ENCODE results near the gene ATP6V0A4. TPM values are rescaled to one million over a fixed set of nuclear protein-coding genes. Genes with fewer than 3 reads are reported as not detected.

ATP6V0A4 gene
- total RNA-seq, 1 donor from 2014 or later: 1.2 TPM

GRCh38 chr7:138748666-138749065 lies 49.3 kb downstream of the ATP6V0A4 start:
- intact Hi-C loops (cut with DNase I): no loop called here
- H3K36me3 ChIP-seq: no peaks in the 10 kb centered on the region
- no peaks in the 10 kb centered on the region for H3K27me3 ChIP-seq
- H3K9me3 ChIP-seq: no peaks in the 10 kb centered on the region
- no peak overlapping the region for H3K4me3 ChIP-seq
- no peaks in the 10 kb centered on the region for H3K4me1 ChIP-seq
- TF ChIP-seq, protein P1, sequence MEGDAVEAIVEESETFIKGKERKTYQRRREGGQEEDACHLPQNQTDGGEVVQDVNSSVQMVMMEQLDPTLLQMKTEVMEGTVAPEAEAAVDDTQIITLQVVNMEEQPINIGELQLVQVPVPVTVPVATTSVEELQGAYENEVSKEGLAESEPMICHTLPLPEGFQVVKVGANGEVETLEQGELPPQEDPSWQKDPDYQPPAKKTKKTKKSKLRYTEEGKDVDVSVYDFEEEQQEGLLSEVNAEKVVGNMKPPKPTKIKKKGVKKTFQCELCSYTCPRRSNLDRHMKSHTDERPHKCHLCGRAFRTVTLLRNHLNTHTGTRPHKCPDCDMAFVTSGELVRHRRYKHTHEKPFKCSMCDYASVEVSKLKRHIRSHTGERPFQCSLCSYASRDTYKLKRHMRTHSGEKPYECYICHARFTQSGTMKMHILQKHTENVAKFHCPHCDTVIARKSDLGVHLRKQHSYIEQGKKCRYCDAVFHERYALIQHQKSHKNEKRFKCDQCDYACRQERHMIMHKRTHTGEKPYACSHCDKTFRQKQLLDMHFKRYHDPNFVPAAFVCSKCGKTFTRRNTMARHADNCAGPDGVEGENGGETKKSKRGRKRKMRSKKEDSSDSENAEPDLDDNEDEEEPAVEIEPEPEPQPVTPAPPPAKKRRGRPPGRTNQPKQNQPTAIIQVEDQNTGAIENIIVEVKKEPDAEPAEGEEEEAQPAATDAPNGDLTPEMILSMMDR (IDR thresholded peaks at IDR 0.05): no peak
- TF ChIP-seq POLR2A (IDR thresholded peaks at IDR 0.05): no peak
- TF ChIP-seq POLR2AphosphoS5 (IDR thresholded peaks at IDR 0.05; ENCODE audit: insufficient read depth in 1 of 2, low read depth in 1 of 2): no peak
- no peak overlapping the region for H3K27ac ChIP-seq
- no peak for DNase-seq (ENCODE audit: extremely low spot score in 2 of 2)

DNA sequence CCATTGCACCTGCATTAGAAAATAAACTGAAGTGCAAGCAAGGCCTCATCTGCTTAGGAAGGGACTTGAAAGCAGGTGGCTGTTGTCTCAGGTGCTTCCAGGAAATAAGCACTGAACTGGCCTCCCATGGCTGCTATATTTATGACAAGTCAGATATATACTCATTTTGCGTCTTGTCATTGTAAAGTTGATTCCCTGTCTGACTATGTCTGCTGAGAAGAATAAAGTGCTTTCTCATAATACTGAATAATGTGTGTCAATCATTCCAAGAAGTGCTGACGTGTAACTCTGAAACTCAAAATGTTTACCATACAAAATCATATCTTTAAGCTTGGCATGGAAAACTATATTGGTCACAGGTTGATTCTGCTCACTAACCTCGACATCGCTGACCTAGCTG lies 51.9 kb downstream of the ATP6V0A4 start:
- DNase-seq (ENCODE audit: extremely low spot score in 2 of 2): no peak
- intact Hi-C loops (cut with DNase I): no loop called here
- H3K27me3 ChIP-seq: no peaks in the 10 kb centered on the region
- no peak overlapping the region for H3K4me3 ChIP-seq
- H3K9me3 ChIP-seq: no peaks in the 10 kb centered on the region
- H3K4me1 ChIP-seq: no peaks in the 10 kb centered on the region
- no peaks in the 10 kb centered on the region for H3K36me3 ChIP-seq
- TF ChIP-seq POLR2A (IDR thresholded peaks at IDR 0.05) (no peak), POLR2AphosphoS5 (IDR thresholded peaks at IDR 0.05; ENCODE audit: insufficient read depth in 1 of 2, low read depth in 1 of 2) (no peak)
- TF ChIP-seq, protein P1 (IDR thresholded peaks at IDR 0.05): no peak
- H3K27ac ChIP-seq: no peak overlapping the region

DNA sequence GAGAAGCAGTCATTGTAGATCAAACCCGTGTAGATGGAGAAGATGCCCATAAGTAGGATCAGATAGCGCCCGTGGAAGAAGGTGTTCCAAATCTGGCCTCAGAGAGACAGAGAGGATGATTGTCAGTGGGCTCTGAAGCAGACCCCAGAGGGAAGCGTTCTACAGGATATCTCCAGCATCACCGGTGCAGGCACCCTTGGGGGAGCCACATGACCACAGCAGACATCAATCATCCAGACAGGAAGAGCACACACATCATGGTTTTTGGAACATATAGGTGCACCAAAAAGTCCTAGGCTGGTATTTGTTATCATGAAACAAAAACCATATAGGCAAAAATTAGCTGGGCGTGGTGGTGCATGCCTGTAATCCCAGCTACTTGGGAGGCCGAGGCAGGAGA lies 52.8 kb downstream of the ATP6V0A4 start:
- H3K36me3 ChIP-seq: no peaks in the 10 kb centered on the region
- no peaks in the 10 kb centered on the region for H3K27me3 ChIP-seq
- H3K27ac ChIP-seq: no peak overlapping the region
- no peaks in the 10 kb centered on the region for H3K9me3 ChIP-seq
- TF ChIP-seq POLR2AphosphoS5 (IDR thresholded peaks at IDR 0.05; ENCODE audit: insufficient read depth in 1 of 2, low read depth in 1 of 2): no peak
- no peak for TF ChIP-seq POLR2A (IDR thresholded peaks at IDR 0.05)
- TF ChIP-seq, protein P1 (IDR thresholded peaks at IDR 0.05): no peak
- intact Hi-C loops (cut with DNase I): no loop called here
- H3K4me3 ChIP-seq: no peak overlapping the region
- no peaks in the 10 kb centered on the region for H3K4me1 ChIP-seq
- no peak for DNase-seq (ENCODE audit: extremely low spot score in 2 of 2)

DNA sequence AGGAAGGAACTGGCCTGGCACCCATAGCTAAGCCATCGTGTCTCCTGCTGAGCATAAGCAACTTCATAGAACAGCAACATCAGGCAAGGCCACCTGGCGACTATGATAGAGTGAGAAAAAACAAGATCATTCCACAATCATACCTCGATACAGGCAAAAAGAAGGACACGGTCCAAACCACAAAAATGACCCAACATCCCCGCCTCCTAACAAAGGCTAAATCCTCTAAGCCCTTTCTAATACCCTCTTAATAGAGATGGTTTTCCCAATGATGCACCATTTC lies 56.6 kb downstream of the ATP6V0A4 start:
- no peaks in the 10 kb centered on the region for H3K36me3 ChIP-seq
- DNase-seq (ENCODE audit: extremely low spot score in 2 of 2): no peak
- H3K27ac ChIP-seq: no peak overlapping the region
- no peak overlapping the region for H3K4me3 ChIP-seq
- TF ChIP-seq POLR2A (IDR thresholded peaks at IDR 0.05): no peak
- TF ChIP-seq, protein P1 (IDR thresholded peaks at IDR 0.05): no peak
- TF ChIP-seq POLR2AphosphoS5 (IDR thresholded peaks at IDR 0.05; ENCODE audit: insufficient read depth in 1 of 2, low read depth in 1 of 2): no peak
- intact Hi-C loops (cut with DNase I): no loop called here
- no peaks in the 10 kb centered on the region for H3K9me3 ChIP-seq
- no peaks in the 10 kb centered on the region for H3K27me3 ChIP-seq
- H3K4me1 ChIP-seq: no peaks in the 10 kb centered on the region

DNA sequence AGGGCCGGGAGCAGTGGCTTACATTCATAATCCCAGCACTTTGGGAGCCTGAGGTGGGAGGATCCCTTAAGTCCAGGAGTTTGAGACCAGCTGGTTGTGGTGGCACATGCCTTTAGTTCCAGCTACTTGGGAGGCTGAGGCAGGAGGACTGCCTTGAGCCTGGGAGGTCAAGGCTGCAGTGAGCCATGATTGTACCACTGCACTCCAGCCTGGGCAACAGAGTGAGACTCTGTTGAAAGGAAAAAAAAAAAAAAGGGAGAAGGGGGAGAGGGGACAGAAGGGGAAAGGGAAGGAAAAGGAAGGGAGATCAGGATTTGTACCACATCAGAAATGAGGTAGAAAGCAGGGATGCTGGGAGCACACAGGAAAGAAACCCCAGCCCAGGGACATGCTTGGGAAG lies 58.1 kb downstream of the ATP6V0A4 start:
- Histone ChIP-seq H3K27ac (no peak overlapping the region), H3K9me3 (no peaks in the 10 kb centered on the region), H3K4me3 (no peak overlapping the region), H3K4me1 (no peaks in the 10 kb centered on the region), H3K27me3 (no peaks in the 10 kb centered on the region), H3K36me3 (no peaks in the 10 kb centered on the region)
- intact Hi-C loops (cut with DNase I): no loop called here
- no peak for DNase-seq (ENCODE audit: extremely low spot score in 2 of 2)
- TF ChIP-seq POLR2AphosphoS5 (IDR thresholded peaks at IDR 0.05; ENCODE audit: insufficient read depth in 1 of 2, low read depth in 1 of 2) (no peak), POLR2A (IDR thresholded peaks at IDR 0.05) (no peak)
- TF ChIP-seq, protein P1 (IDR thresholded peaks at IDR 0.05): no peak
